ENCODE results near the gene CEP20. TPM values are rescaled to one million over a fixed set of nuclear protein-coding genes. Genes with fewer than 3 reads are reported as not detected.

CEP20 gene
- total and polyA plus RNA-seq, 2 of the 8 experiments (the other 6 are each of a cell fraction or from before 2014, with no cell fraction given), result 16.2 to 49.0 TPM

Small RNAs within 50 kb of the gene (small RNA-seq; reads per million reads assigned to genes)
- not detected for gene RNU6-213P (ENCODE audit: insufficient read depth)

Other genes with a start within 250 kb of the CEP20 start
- 25.8 and 31.4 TPM in 2 replicates for gene MARF1, start 245.4 kb downstream of the CEP20 start, total RNA-seq (2021; fragmentation: NEBNext Ultra II Directional; extraction: Animal tissue kit (Norgen Biotek cat#: 25700))
- gene MARF1, start 245.4 kb downstream of the CEP20 start, polyA plus RNA-seq (2011; rRNA removed), result 5.0 and 5.6 TPM in 2 replicates
- 41.3 and 43.5 TPM in 2 replicates for gene NDE1, start 238.4 kb downstream of the CEP20 start, total RNA-seq (2021; fragmentation: NEBNext Ultra II Directional; extraction: Animal tissue kit (Norgen Biotek cat#: 25700))
- 13.3 and 15.0 TPM in 2 replicates for gene NDE1, start 238.4 kb downstream of the CEP20 start, polyA plus RNA-seq (2011; rRNA removed)
- gene MYH11, start 31.6 kb downstream of the CEP20 start, total RNA-seq (2021; fragmentation: NEBNext Ultra II Directional; extraction: Animal tissue kit (Norgen Biotek cat#: 25700)), result 0.71 and 0.78 TPM in 2 replicates
- 0.11 and 0.20 TPM in 2 replicates for gene MYH11, start 31.6 kb downstream of the CEP20 start, polyA plus RNA-seq (2011; rRNA removed)
- gene ABCC1, start 61.0 kb upstream of the CEP20 start, total RNA-seq (2021; fragmentation: NEBNext Ultra II Directional; extraction: Animal tissue kit (Norgen Biotek cat#: 25700)), result 65.7 and 66.8 TPM in 2 replicates
- 42.6 and 73.9 TPM in 2 replicates for gene ABCC1, start 61.0 kb upstream of the CEP20 start, polyA plus RNA-seq (2011; rRNA removed)